ENCODE data around the gene C15orf61.

C15orf61 gene

GRCh38 chr15:67543348-67543718 is 22.4 kb downstream of the C15orf61 start:
- no peaks in the 10 kb centered on the region for H3K36me3 ChIP-seq (ENCODE audit: insufficient read depth, low read length)
- no peaks in the 10 kb centered on the region for H3K9me2 ChIP-seq (replicated peaks; ENCODE audit: low read depth, low read length)
- peak overlapping the region; percentile 80 for H3K4me3 ChIP-seq (ENCODE audit: low read length, poor library complexity, severe bottlenecking)
- 0 out of 2 replicates have a peak, but pooled peaks cover 6% of the 10 kb centered on the region for H3F3A ChIP-seq (ENCODE audit: low read depth)
- H3K79me2 ChIP-seq (ENCODE audit: insufficient read depth, low read length) = peaks cover 73% of the 10 kb centered on the region
- TF ChIP-seq EZH2phosphoT487 (IDR thresholded peaks at IDR 0.05; ENCODE audit: borderline replicate concordance) (no peak), CTCF (conservative IDR thresholded peaks at IDR 0.05; ENCODE audit: low read length) (no peak)
- peaks cover 63% of the 10 kb centered on the region for H3K4me1 ChIP-seq (ENCODE audit: insufficient read depth, low read length, poor library complexity, severe bottlenecking)
- H3K27me3 ChIP-seq (ENCODE audit: insufficient read depth, low read length, poor library complexity, severe bottlenecking) = no peaks in the 10 kb centered on the region
- H3K9me3 ChIP-seq (ENCODE audit: insufficient read depth, low read depth, low read length) = no peaks in the 10 kb centered on the region
- H4K20me1 ChIP-seq (ENCODE audit: insufficient read depth, low read length, poor library complexity, severe bottlenecking) = peaks cover 8% of the 10 kb centered on the region
- peak overlapping the region; percentile 89 for H3K9ac ChIP-seq (ENCODE audit: low read depth, low read length, poor library complexity, severe bottlenecking)
- H2AFZ ChIP-seq (ENCODE audit: low read length) = no peak overlapping the region; the same call in 1 of the 2 replicates
- H3K4me2 ChIP-seq (ENCODE audit: low read depth, low read length, poor library complexity, severe bottlenecking) = peak overlapping the region; percentile 96

- H3K9me3 ChIP-seq (ENCODE audit: insufficient read depth, low read depth, low read length) = no peaks in the 10 kb centered on the region
- no peak overlapping the region for H2AFZ ChIP-seq (ENCODE audit: low read length)
- peak overlapping the region; percentile 89 for H3K9ac ChIP-seq (ENCODE audit: low read depth, low read length, poor library complexity, severe bottlenecking)
- H3K4me3 ChIP-seq (ENCODE audit: low read length, poor library complexity, severe bottlenecking) = peak overlapping the region; percentile 80
- H3K4me2 ChIP-seq (ENCODE audit: low read depth, low read length, poor library complexity, severe bottlenecking) = peak overlapping the region; percentile 96
- no peaks in the 10 kb centered on the region for H3K36me3 ChIP-seq (ENCODE audit: insufficient read depth, low read length)
- H4K20me1 ChIP-seq (ENCODE audit: insufficient read depth, low read length, poor library complexity, severe bottlenecking) = peaks cover 8% of the 10 kb centered on the region
- H3K9me2 ChIP-seq (replicated peaks; ENCODE audit: low read depth, low read length) = no peaks in the 10 kb centered on the region
- no peak for TF ChIP-seq EZH2phosphoT487 (IDR thresholded peaks at IDR 0.05; ENCODE audit: borderline replicate concordance)
- no peak for TF ChIP-seq CTCF (conservative IDR thresholded peaks at IDR 0.05; ENCODE audit: low read length)
- H3F3A ChIP-seq (ENCODE audit: low read depth) = peaks cover 10% of the 10 kb centered on the region; the same call in 1 of the 2 replicates
- H3K27me3 ChIP-seq (ENCODE audit: insufficient read depth, low read length, poor library complexity, severe bottlenecking) = no peaks in the 10 kb centered on the region
- H3K79me2 ChIP-seq (ENCODE audit: insufficient read depth, low read length) = peaks cover 82% of the 10 kb centered on the region
- peaks cover 72% of the 10 kb centered on the region for H3K4me1 ChIP-seq (ENCODE audit: insufficient read depth, low read length, poor library complexity, severe bottlenecking)
Observed at GRCh38 chr15:67544475-67544874, 23.5 kb downstream of the C15orf61 start.

- TF ChIP-seq CTCF (conservative IDR thresholded peaks at IDR 0.05; ENCODE audit: low read length) (no peak), EZH2phosphoT487 (IDR thresholded peaks at IDR 0.05; ENCODE audit: borderline replicate concordance) (no peak)
- H3K79me2 ChIP-seq (ENCODE audit: insufficient read depth, low read length) = peaks cover 89% of the 10 kb centered on the region
Observed at GRCh38 chr15:67545864-67546263, 24.9 kb downstream of the C15orf61 start.

More at GRCh38 chr15:67545864-67546263, 24.9 kb downstream of the C15orf61 start:
- peak overlapping the region; percentile 96 for H3K4me2 ChIP-seq (ENCODE audit: low read depth, low read length, poor library complexity, severe bottlenecking)
- H3K9me2 ChIP-seq (replicated peaks; ENCODE audit: low read depth, low read length) = no peaks in the 10 kb centered on the region
- no peaks in the 10 kb centered on the region for H3K9me3 ChIP-seq (ENCODE audit: insufficient read depth, low read depth, low read length)
- peak overlapping the region; percentile 89 for H3K9ac ChIP-seq (ENCODE audit: low read depth, low read length, poor library complexity, severe bottlenecking)
- H2AFZ ChIP-seq (ENCODE audit: low read length) = no peak overlapping the region
- peaks cover under 1% of the 10 kb centered on the region; the same call in 1 of the 2 replicates for H3K36me3 ChIP-seq (ENCODE audit: insufficient read depth, low read length)
- peaks cover 8% of the 10 kb centered on the region for H4K20me1 ChIP-seq (ENCODE audit: insufficient read depth, low read length, poor library complexity, severe bottlenecking)
- H3K4me3 ChIP-seq (ENCODE audit: low read length, poor library complexity, severe bottlenecking) = peak overlapping the region; percentile 80
- no peaks in the 10 kb centered on the region for H3K27me3 ChIP-seq (ENCODE audit: insufficient read depth, low read length, poor library complexity, severe bottlenecking)
- peaks cover 70% of the 10 kb centered on the region for H3K4me1 ChIP-seq (ENCODE audit: insufficient read depth, low read length, poor library complexity, severe bottlenecking)
- H3F3A ChIP-seq (ENCODE audit: low read depth) = peaks cover 10% of the 10 kb centered on the region; the same call in 1 of the 2 replicates

Data from Loucy (cell line).